ENCODE results near the gene MLLT10.

MLLT10 gene

GRCh38 chr10:21749788-21750187 lies 215.8 kb downstream of the MLLT10 start:
- no peak for DNase-seq

- DNase-seq = no peak
Measured at GRCh38 chr10:21750424-21750823, 216.4 kb downstream of the MLLT10 start.

- DNase-seq = no peak
Measured at GRCh38 chr10:21751341-21752310, 217.6 kb downstream of the MLLT10 start.

DNA sequence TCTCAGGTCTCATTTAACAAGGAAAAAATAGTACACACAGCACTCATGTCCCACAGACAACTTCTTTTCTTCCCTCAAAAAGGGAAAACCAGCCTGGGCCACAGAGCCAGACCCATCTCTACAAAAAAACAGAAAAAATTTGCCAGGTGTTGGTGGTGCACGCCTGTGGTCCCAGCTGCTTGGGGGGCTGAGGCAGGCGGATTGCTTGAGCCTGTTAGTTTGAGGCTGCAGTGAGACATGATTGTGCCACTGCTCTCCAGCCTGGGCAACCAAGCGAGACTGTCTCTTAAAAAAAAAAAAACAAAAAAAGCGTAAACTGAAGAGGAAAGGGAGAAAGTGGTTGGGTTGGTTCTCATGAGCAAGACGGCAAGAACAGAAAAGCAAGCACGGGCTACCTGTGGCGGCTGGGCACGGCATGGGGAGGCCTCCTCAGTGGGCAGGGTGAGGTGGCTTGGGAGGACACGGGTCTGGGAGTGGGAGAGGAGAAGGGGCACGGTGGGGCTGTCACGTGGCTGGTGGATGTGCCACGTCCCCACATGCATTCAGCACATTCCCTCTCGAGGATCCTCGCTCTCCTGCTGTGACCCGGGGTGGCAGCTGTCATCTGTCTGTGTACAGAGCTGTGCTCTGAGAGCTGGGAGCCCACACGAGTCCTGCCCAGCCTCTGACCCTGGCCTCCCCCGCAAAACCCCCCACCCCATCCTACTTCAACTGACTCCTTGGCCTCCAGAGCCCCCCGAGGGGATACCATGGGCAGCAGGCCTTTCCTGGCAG lies 219.7 kb downstream of the MLLT10 start:
- no peak for DNase-seq

DNA sequence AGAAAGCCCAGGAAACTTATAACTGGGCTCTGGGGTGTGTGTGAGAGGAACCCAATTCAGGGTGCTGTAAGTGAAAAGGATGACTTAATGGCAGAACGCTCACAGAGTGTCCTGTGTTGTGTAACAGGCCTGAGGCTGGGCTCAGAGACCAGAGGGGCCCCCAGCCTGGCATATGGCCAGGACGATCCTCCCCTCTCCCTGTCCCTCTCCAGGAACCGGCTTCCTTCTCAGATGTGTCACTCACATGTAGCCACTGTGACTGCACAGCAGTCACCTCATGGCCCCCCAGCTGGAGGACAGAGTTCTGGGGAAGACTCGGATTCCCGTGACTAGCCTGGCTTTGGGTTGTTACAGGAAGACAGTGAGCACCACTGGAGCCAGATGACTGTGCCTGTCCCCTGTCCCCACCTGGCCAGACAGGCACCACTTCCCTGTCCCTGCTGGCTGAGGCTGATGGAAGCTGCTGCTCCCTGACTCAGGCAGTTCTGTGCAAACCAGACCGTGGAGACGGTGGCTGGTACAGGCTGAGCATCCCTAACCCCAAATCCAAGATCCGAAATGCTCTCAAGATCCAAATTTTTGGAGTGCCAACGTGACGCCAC lies 220.5 kb downstream of the MLLT10 start:
- DNase-seq = no peak

DNA sequence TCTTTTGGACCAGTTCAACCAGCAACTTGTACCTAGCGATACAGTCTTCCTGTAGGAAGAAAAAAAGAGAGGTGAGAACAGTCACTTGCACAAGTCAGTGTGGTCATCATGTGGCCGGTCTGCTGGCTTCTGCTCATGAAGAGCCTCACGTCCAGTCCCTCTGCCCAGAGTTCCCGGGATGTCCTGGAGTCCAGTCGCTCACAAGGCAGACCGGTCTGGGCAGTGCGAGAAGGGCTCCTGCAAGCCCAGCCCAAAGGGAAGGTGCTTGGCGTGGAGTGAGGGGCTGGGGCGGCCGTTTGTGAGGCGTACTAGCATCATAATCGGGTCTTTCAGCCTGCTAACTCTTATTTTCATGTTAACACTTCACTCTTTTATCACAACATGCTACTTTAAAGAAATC lies 222.7 kb downstream of the MLLT10 start:
- no peak for DNase-seq

- DNase-seq = no peak
Measured at GRCh38 chr10:21757185-21757901, 223.3 kb downstream of the MLLT10 start.

DNA sequence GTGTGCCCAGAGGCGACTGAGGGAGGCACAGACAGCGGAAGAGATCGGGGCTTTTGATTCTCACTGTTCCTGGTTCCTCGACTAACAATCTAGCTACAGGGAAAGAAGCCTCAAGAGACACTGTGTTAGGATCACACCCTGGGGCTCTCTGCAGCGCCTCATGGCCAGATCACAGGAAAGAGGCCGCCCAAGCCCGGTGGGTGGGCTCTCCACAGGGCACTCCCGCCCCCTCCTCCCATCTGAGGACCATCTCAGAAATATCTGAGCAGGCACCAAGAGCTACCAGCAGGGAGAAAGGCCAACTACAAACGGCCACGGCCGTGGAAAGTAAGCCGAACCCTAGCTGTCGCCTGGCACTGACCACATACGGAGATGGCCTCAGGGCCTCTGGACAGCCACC lies 224.2 kb downstream of the MLLT10 start:
- DNase-seq = no peak

DNA sequence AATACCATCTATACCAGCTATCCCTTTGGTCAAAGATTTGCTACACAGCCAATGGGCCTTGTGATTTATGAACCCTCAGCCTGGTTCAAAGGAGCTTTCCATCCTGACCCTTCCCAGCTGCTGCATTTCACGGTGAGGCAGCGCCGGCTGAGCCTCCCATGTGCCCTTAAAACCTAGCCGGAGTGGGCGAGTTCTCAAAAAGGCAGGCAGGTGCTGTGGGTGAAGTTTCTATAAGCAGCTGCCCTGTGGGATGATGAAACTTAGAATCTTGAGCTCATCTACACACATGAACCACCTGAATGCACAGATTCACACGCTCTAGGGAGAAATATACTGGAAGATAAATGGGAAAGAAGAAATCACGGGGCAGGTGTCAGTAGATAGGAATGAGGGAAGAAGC lies 224.7 kb downstream of the MLLT10 start:
- no peak for DNase-seq

DNA sequence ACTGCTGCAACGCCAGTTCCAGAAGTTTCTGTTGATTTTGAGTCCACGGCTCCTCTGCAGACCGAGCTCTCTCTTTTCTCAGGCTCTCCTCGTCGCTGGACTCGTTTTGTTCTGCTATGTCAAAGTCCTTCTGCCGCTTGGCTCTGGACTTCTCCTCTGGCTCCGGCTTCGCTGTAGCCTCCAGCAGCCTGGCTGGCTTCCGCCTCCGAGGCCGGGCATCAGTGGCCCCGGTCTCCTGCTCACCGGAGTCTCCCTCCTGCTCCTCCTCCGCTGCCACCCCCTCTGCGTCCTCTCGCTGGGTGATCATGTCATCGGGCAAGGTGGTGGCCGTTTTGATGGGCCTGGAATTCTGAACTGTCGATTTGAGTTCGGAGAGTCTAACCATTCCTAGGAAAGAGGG lies 225.2 kb downstream of the MLLT10 start:
- no peak for DNase-seq

GRCh38 chr10:21760332-21760731 lies 226.3 kb downstream of the MLLT10 start:
- no peak for DNase-seq

DNA sequence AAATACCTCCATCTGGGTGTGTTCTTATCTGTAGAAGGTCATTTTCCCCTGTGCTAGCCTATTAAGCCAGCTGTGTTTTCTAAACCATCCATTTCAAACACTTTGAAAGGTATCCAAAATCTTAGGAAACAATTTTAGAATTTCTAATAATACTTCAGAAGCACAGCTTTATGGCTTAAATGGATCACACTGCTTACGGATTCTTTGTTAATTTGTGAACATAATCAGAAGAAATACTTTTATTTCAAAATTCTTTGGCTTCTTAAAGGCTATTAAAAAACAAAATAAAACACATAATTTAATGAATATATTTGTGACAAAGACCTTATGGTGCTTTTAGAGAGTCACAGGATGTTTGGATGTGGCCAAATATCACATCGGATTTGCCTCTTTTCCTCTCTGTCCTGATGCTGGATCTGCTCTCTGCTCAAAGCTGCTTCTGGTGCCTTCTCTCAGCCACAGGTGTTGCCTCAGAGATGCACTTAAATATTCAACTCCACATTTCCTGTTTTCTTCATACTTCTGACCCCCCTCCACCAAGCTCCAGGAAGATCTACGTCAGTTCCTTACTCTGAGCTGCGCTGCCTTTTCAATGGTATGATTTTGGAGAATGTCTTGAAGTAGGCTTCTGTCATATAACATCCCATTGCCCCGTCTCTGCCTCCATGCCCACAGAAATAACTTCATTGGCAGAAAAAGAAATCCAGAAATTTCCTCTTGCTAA lies 230.6 kb downstream of the MLLT10 start:
- DNase-seq = no peak

GRCh38 chr10:21769041-21769440 lies 235.0 kb downstream of the MLLT10 start:
- no peak for DNase-seq

- DNase-seq = no peak
Measured at GRCh38 chr10:21771219-21771618, 237.2 kb downstream of the MLLT10 start.

DNA sequence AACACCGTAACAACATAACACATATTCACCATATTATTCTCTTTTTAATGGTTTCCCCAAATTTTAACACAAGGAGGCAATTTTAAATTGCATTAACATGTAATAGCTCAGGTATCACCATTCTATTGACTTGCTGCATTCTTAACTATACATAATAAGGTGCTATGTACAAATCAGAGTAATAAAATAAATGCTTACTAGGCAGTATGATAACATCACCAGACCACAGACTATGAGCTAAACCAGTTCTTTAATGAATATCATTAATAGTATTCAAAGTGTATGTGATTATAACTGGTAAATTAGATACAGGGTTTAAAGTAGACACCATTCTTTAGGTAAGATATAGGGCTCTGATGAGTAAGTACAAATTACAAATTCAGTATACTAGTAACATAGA lies 242.9 kb downstream of the MLLT10 start:
- no peak for DNase-seq

DNA sequence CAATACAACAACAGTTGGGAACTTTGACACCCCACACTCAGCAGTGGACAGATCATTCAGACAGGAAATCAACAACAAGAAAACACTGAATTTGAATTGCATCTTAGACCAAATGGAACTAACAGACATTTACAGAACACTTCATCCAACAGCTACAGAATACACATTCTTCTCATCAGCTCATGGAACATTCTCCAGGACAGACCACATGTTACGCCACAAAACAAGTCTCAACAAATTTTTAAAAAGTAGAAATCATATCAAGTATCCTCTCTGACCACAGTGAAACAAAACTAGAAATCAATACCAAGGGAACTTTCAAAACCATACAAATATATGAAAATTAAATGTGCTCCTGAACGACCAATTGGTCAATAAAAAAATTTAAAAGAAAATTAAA lies 257.2 kb downstream of the MLLT10 start:
- no peak for DNase-seq
